SK-N-SH treated with all-trans-retinoic acid at 6 μM for 48 hours (cell line): Measurements from ENCODE around the gene PTPRN2.

Experiments
- ATAC-seq: fragments of 200-7000 bp; cut with Tn5 transposase; 3 replicates; pipeline ENCODE4 v1.9.1; 2020; ENCODE audit warnings: mild to moderate bottlenecking, moderate library complexity
- ARNTL ChIP-seq: fragments of 450-650 bp; formaldehyde crosslinking; IDR thresholded peaks from 2 replicates; pipeline ENCODE4 v1.5.0; 2020; ENCODE audit warnings: low read depth, mild to moderate bottlenecking, moderate library complexity, borderline replicate concordance
- BACH2 ChIP-seq: fragments of 250-450 bp; sonication (Bioruptor Pico); IDR thresholded peaks from 2 replicates; pipeline ENCODE4 v1.9.0; 2021; ENCODE audit warnings: mild to moderate bottlenecking, borderline replicate concordance
- ESRRG ChIP-seq: fragments of 250-450 bp; sonication (Bioruptor Pico); IDR thresholded peaks from 2 replicates; pipeline ENCODE4 v1.6.1; 2021; ENCODE audit warnings: mild to moderate bottlenecking
- GLIS3 ChIP-seq: fragments of 250-450 bp; sonication (Bioruptor Pico); IDR thresholded peaks from 2 replicates; pipeline ENCODE4 v1.5.0; 2020; ENCODE audit warnings: mild to moderate bottlenecking, moderate library complexity
- OSR1 ChIP-seq: fragments of 250-450 bp; sonication (Bioruptor Pico); IDR thresholded peaks from 2 replicates; pipeline ENCODE4 v1.8.0; 2022; ENCODE audit warnings: moderate library complexity, mild to moderate bottlenecking, inconsistent platforms
- PPARA ChIP-seq: fragments of 250-450 bp; sonication (Bioruptor Pico); IDR thresholded peaks from 2 replicates; pipeline ENCODE4 v1.5.0; 2020; ENCODE audit warnings: mild to moderate bottlenecking, borderline replicate concordance
- RARB ChIP-seq: fragments of 250-450 bp; sonication (Bioruptor Pico); IDR thresholded peaks from 2 replicates; pipeline ENCODE4 v1.8.0; 2021; ENCODE audit warnings: mild to moderate bottlenecking, moderate library complexity
- SNAI2 ChIP-seq: fragments of 250-450 bp; sonication (Bioruptor Pico); IDR thresholded peaks from 2 replicates; pipeline ENCODE4 v1.5.0; 2020; ENCODE audit warnings: mild to moderate bottlenecking, moderate library complexity
- TCF4 ChIP-seq: fragments of 250-450 bp; sonication (Bioruptor Pico); IDR thresholded peaks from 2 replicates; pipeline ENCODE4 v1.8.0; 2021; ENCODE audit warnings: mild to moderate bottlenecking, moderate library complexity, borderline replicate concordance
- TOX ChIP-seq: fragments of 250-450 bp; sonication (Bioruptor Pico); IDR thresholded peaks from 2 replicates; pipeline ENCODE4 v1.8.0; 2021; ENCODE audit warnings: mild to moderate bottlenecking, moderate library complexity, borderline replicate concordance
- ZC3H10 ChIP-seq: fragments of 250-450 bp; sonication (Bioruptor Pico); IDR thresholded peaks from 2 replicates; pipeline ENCODE4 v1.5.1; 2021; ENCODE audit warnings: mild to moderate bottlenecking, moderate library complexity
- ZFP3 ChIP-seq: fragments of 250-450 bp; sonication (Bioruptor Pico); IDR thresholded peaks from 2 replicates; pipeline ENCODE4 v1.5.0; 2020; ENCODE audit warnings: mild to moderate bottlenecking, moderate library complexity
- ZFP30 ChIP-seq: fragments of 450-650 bp; formaldehyde crosslinking; IDR thresholded peaks from 2 replicates; pipeline ENCODE4 v1.5.0; 2022; ENCODE audit warnings: mild to moderate bottlenecking, moderate library complexity
- ZNF565 ChIP-seq: fragments of 450-650 bp; formaldehyde crosslinking; conservative IDR thresholded peaks from 2 replicates; pipeline ENCODE4 v1.5.0; 2020; ENCODE audit warnings: low read depth, mild to moderate bottlenecking, moderate library complexity
- ZNF70 ChIP-seq: fragments of 450-650 bp; formaldehyde crosslinking; IDR thresholded peaks from 2 replicates; pipeline ENCODE4 v1.5.0; 2020; ENCODE audit warnings: mild to moderate bottlenecking, moderate library complexity
- ZNF8 ChIP-seq: fragments of 450-650 bp; formaldehyde crosslinking; IDR thresholded peaks from 2 replicates; pipeline ENCODE4 v1.5.0; 2020; ENCODE audit warnings: mild to moderate bottlenecking, moderate library complexity
- TF ChIP-seq, protein P1 (sequence below): fragments of 250-450 bp; sonication (Bioruptor Pico); IDR thresholded peaks from 2 replicates; pipeline ENCODE4 v1.5.1; 2021; ENCODE audit warnings: mild to moderate bottlenecking, moderate library complexity
- TF ChIP-seq, protein P2 (sequence below): fragments of 250-450 bp; sonication (Bioruptor Pico); IDR thresholded peaks from 2 replicates; pipeline ENCODE4 v1.5.0; 2020; ENCODE audit warnings: mild to moderate bottlenecking, moderate library complexity
- TF ChIP-seq, protein P3 (sequence below): fragments of 250-450 bp; sonication (Bioruptor Pico); IDR thresholded peaks from 2 replicates; pipeline ENCODE4 v1.8.0; 2020; ENCODE audit warnings: mild to moderate bottlenecking, moderate library complexity, borderline replicate concordance
- TF ChIP-seq, protein P4 (sequence below): fragments of 250-450 bp; sonication (Bioruptor Pico); IDR thresholded peaks from 2 replicates; pipeline ENCODE4 v1.8.0; 2021; ENCODE audit warnings: low read depth, mild to moderate bottlenecking, moderate library complexity, borderline replicate concordance

Gene PTPRN2

DNA sequence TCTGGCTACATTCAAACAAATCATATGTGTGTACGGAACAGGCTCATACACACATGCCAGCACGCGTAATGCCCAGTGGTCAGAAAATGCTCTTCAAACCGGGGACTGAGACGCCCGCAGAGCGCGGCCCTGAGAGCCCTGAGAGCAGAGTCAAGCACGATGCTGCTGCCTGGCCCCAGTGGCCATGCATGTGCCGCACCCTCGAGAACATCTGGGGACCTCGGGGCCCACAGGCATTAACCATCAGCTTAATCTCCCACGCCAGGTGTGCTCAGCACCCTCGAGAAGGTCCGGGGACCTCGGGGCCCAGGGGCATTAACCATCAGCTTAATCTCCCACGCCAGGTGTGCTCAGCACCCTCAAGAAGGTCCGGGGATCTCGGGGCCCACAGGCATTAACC lies 163.1 kb downstream of the PTPRN2 start:
- TF ChIP-seq PPARA (no peak), TOX (no peak), ESRRG (CRISPR knock-in tag) (no peak), ZFP30 (CRISPR knock-in tag) (no peak), TCF4 (CRISPR knock-in tag) (no peak), OSR1 (no peak), ZC3H10 (CRISPR knock-in tag) (no peak), ARNTL (CRISPR knock-in tag) (no peak), GLIS3 (CRISPR knock-in tag) (no peak), RARB (no peak), ZNF70 (CRISPR knock-in tag) (no peak)
- TF ChIP-seq, protein P1, sequence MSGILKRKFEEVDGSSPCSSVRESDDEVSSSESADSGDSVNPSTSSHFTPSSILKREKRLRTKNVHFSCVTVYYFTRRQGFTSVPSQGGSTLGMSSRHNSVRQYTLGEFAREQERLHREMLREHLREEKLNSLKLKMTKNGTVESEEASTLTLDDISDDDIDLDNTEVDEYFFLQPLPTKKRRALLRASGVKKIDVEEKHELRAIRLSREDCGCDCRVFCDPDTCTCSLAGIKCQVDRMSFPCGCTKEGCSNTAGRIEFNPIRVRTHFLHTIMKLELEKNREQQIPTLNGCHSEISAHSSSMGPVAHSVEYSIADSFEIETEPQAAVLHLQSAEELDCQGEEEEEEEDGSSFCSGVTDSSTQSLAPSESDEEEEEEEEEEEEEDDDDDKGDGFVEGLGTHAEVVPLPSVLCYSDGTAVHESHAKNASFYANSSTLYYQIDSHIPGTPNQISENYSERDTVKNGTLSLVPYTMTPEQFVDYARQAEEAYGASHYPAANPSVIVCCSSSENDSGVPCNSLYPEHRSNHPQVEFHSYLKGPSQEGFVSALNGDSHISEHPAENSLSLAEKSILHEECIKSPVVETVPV = no peak
- TF ChIP-seq, protein P2, sequence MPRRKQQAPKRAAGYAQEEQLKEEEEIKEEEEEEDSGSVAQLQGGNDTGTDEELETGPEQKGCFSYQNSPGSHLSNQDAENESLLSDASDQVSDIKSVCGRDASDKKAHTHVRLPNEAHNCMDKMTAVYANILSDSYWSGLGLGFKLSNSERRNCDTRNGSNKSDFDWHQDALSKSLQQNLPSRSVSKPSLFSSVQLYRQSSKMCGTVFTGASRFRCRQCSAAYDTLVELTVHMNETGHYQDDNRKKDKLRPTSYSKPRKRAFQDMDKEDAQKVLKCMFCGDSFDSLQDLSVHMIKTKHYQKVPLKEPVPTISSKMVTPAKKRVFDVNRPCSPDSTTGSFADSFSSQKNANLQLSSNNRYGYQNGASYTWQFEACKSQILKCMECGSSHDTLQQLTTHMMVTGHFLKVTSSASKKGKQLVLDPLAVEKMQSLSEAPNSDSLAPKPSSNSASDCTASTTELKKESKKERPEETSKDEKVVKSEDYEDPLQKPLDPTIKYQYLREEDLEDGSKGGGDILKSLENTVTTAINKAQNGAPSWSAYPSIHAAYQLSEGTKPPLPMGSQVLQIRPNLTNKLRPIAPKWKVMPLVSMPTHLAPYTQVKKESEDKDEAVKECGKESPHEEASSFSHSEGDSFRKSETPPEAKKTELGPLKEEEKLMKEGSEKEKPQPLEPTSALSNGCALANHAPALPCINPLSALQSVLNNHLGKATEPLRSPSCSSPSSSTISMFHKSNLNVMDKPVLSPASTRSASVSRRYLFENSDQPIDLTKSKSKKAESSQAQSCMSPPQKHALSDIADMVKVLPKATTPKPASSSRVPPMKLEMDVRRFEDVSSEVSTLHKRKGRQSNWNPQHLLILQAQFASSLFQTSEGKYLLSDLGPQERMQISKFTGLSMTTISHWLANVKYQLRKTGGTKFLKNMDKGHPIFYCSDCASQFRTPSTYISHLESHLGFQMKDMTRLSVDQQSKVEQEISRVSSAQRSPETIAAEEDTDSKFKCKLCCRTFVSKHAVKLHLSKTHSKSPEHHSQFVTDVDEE (CRISPR knock-in tag) = no peak
- TF ChIP-seq, protein P3, sequence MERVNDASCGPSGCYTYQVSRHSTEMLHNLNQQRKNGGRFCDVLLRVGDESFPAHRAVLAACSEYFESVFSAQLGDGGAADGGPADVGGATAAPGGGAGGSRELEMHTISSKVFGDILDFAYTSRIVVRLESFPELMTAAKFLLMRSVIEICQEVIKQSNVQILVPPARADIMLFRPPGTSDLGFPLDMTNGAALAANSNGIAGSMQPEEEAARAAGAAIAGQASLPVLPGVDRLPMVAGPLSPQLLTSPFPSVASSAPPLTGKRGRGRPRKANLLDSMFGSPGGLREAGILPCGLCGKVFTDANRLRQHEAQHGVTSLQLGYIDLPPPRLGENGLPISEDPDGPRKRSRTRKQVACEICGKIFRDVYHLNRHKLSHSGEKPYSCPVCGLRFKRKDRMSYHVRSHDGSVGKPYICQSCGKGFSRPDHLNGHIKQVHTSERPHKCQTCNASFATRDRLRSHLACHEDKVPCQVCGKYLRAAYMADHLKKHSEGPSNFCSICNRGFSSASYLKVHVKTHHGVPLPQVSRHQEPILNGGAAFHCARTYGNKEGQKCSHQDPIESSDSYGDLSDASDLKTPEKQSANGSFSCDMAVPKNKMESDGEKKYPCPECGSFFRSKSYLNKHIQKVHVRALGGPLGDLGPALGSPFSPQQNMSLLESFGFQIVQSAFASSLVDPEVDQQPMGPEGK (CRISPR knock-in tag) = no peak
- TF ChIP-seq, protein P4, sequence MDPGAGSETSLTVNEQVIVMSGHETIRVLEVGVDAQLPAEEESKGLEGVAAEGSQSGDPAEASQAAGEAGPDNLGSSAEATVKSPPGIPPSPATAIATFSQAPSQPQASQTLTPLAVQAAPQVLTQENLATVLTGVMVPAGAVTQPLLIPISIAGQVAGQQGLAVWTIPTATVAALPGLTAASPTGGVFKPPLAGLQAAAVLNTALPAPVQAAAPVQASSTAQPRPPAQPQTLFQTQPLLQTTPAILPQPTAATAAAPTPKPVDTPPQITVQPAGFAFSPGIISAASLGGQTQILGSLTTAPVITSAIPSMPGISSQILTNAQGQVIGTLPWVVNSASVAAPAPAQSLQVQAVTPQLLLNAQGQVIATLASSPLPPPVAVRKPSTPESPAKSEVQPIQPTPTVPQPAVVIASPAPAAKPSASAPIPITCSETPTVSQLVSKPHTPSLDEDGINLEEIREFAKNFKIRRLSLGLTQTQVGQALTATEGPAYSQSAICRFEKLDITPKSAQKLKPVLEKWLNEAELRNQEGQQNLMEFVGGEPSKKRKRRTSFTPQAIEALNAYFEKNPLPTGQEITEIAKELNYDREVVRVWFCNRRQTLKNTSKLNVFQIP (CRISPR knock-in tag) = no peak
- TF ChIP-seq, all 23 proteins: peak for 0
- ATAC-seq = no peak

DNA sequence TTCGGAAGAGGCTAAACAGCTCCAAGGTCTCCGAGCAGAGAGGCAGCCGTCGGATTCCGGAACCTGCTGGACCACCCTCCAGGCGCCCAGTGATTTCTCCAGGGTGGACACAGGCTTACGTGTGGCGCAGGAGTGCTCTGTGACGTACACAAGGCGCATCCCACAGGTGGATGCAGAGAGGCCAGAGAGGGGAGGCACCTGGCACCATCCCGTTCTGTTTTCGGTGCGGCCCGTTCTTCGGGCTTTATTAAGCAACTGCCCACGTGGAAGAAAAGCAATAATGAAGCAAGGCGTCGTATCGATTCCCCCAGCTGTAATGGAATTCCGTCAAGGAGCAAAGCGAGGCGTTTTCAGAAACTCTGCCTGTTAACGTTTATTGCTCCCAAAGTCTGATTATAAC lies 163.6 kb downstream of the PTPRN2 start:
- ATAC-seq = no peak
- TF ChIP-seq RARB (no peak), BACH2 (CRISPR knock-in tag) (no peak), ZFP3 (CRISPR knock-in tag) (no peak), ZNF8 (no peak), PPARA (no peak), ZNF565 (no peak)
- TF ChIP-seq, protein P3 (CRISPR knock-in tag) = no peak
- TF ChIP-seq, protein P1 = no peak

DNA sequence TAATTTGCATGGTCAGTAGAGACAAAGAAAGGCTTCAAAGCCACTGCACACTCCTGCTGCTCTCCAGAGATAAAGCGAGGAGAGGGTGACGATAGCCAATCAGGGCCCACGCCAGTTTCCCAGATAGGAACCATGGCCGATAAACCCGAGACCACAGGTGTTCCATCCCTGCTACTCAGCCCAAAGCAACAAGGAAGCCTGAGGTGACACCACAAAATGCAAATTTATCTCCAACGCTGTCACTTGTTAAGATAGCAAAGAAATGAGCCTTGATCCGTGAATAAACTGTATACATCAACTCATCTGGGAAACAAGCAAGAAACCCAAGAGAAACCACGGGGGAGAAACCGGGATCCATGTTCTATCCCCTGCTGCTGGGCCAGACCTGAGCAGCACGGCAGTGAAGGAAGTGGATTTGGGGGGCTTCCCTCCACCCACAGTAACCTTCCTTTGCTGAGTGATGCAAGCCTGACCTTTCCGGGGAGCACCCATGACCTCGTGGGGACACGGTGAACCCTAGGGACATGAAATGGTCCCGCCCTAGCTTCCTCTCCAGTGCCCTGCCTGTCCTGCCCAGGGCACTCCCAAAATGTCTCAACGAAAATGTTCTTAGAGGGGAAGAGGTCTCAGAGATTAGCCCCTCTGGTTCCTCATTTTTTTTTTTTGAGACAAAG lies 164.6 kb downstream of the PTPRN2 start:
- ATAC-seq = no peak
- TF ChIP-seq ZFP30 (CRISPR knock-in tag) (no peak), ESRRG (CRISPR knock-in tag) (no peak), TOX (no peak), ZC3H10 (CRISPR knock-in tag) (no peak), ZFP3 (CRISPR knock-in tag) (no peak), GLIS3 (CRISPR knock-in tag) (no peak), ZNF70 (CRISPR knock-in tag) (no peak), TCF4 (CRISPR knock-in tag) (no peak), ZNF565 (no peak), SNAI2 (CRISPR knock-in tag) (no peak), PPARA (no peak)
- TF ChIP-seq, protein P2 (CRISPR knock-in tag) = no peak
- TF ChIP-seq, protein P4 (CRISPR knock-in tag) = no peak
